Measurements from ENCODE around the gene AHSA1.

- TF ChIP-seq, protein P1, sequence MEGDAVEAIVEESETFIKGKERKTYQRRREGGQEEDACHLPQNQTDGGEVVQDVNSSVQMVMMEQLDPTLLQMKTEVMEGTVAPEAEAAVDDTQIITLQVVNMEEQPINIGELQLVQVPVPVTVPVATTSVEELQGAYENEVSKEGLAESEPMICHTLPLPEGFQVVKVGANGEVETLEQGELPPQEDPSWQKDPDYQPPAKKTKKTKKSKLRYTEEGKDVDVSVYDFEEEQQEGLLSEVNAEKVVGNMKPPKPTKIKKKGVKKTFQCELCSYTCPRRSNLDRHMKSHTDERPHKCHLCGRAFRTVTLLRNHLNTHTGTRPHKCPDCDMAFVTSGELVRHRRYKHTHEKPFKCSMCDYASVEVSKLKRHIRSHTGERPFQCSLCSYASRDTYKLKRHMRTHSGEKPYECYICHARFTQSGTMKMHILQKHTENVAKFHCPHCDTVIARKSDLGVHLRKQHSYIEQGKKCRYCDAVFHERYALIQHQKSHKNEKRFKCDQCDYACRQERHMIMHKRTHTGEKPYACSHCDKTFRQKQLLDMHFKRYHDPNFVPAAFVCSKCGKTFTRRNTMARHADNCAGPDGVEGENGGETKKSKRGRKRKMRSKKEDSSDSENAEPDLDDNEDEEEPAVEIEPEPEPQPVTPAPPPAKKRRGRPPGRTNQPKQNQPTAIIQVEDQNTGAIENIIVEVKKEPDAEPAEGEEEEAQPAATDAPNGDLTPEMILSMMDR (IDR thresholded peaks at IDR 0.05), result no peak
- TF ChIP-seq POLR2AphosphoS5 (IDR thresholded peaks at IDR 0.05), result no peak
- no peak for TF ChIP-seq POLR2A (IDR thresholded peaks at IDR 0.05)
Measured at GRCh38 chr14:77439861-77440260, 18.0 kb upstream of the AHSA1 start.
